Measurements from ENCODE around the gene FBXO3. TPM values are rescaled to one million over a fixed set of nuclear protein-coding genes. Genes with fewer than 3 reads are reported as not detected.

Gene FBXO3
- total RNA-seq, 1 donor from 2014 or later, result 29.7 TPM

DNA sequence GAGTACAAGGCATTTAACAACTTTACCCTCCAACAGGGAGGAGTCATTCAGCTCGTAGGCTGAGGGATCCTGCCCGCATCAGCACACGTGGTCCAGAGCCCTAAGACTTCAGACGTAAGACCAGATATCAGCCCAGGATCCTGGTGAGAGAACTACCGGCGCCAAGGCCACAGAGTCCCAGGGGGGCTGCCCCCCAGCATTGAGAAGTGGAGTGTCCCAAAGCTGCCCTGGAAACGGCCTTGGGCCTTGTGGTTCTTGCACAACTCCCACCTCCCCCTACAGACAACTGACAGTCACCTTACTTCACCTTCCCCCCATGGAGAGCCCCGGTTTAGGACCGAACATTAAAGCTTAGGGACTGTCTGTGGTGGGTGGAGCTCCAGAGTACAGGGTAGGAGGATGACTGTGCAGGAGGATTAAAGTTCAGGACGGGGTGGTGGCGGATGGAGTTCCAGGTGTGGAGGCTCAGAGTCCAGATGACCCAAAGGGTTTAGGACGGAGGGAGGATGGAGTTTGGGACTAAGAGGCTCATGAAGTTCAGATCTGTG is 74.7 kb downstream of the FBXO3 start:
- Histone ChIP-seq H3K9me3 (no peaks in the 10 kb centered on the region), H3K4me1 (peaks cover 36% of the 10 kb centered on the region), H3K4me3 (peak overlapping the region in 1 of 2 donors; percentile 51), H3K36me3 (no peaks in the 10 kb centered on the region), H3K27me3 (no peaks in the 10 kb centered on the region), H3K27ac (peak overlapping the region; percentile 75)
- TF ChIP-seq POLR2A (IDR thresholded peaks at IDR 0.05), result no peak
- TF ChIP-seq, protein P1, sequence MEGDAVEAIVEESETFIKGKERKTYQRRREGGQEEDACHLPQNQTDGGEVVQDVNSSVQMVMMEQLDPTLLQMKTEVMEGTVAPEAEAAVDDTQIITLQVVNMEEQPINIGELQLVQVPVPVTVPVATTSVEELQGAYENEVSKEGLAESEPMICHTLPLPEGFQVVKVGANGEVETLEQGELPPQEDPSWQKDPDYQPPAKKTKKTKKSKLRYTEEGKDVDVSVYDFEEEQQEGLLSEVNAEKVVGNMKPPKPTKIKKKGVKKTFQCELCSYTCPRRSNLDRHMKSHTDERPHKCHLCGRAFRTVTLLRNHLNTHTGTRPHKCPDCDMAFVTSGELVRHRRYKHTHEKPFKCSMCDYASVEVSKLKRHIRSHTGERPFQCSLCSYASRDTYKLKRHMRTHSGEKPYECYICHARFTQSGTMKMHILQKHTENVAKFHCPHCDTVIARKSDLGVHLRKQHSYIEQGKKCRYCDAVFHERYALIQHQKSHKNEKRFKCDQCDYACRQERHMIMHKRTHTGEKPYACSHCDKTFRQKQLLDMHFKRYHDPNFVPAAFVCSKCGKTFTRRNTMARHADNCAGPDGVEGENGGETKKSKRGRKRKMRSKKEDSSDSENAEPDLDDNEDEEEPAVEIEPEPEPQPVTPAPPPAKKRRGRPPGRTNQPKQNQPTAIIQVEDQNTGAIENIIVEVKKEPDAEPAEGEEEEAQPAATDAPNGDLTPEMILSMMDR (IDR thresholded peaks at IDR 0.05), result no peak
- TF ChIP-seq POLR2AphosphoS5 (IDR thresholded peaks at IDR 0.05; ENCODE audit: insufficient read depth in 1 of 2, low read depth in 1 of 2), result no peak
- intact Hi-C loops (cut with DNase I), result loop anchor here (1.0 to 10.0 kb wide), 3 partner anchors 38 to 442 kb away; partner anchors contain the start of genes CD59 and HIPK3
- DNase-seq (ENCODE audit: extremely low spot score in 2 of 2), result peak in 1 of 2 donors; percentile 76

DNA sequence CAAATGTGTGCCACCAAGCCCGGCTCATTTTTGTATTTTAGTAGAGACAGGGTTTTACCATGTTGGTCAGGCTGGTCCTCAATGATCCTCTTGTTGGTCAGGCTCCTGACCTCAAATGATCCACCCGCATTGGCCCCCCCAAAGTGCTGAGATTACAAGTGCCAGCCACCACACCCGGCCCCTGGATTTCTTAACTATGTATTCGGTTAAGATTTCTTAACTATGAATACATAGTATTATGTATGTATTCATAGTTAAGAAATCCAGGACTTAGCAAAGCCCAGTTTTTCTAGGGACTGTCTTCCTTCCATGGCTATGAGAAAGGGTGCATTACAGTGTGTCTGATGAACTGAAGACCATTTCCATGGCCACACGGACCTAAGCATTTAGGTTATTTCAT is 75.4 kb downstream of the FBXO3 start:
- H3K27me3 ChIP-seq, result no peaks in the 10 kb centered on the region
- no peak for DNase-seq (ENCODE audit: extremely low spot score in 2 of 2)
- intact Hi-C loops (cut with DNase I), result loop anchor here (1.0 kb wide), 1 partner anchor 442 kb away; the partner anchor contains the start of gene HIPK3
- no peak for TF ChIP-seq POLR2AphosphoS5 (IDR thresholded peaks at IDR 0.05; ENCODE audit: insufficient read depth in 1 of 2, low read depth in 1 of 2)
- TF ChIP-seq POLR2A (IDR thresholded peaks at IDR 0.05), result no peak
- TF ChIP-seq, protein P1 (IDR thresholded peaks at IDR 0.05), result no peak
- no peaks in the 10 kb centered on the region for H3K9me3 ChIP-seq
- no peaks in the 10 kb centered on the region for H3K36me3 ChIP-seq
- peaks cover 42% of the 10 kb centered on the region for H3K4me1 ChIP-seq
- no peak overlapping the region for H3K27ac ChIP-seq
- no peak overlapping the region for H3K4me3 ChIP-seq

DNA sequence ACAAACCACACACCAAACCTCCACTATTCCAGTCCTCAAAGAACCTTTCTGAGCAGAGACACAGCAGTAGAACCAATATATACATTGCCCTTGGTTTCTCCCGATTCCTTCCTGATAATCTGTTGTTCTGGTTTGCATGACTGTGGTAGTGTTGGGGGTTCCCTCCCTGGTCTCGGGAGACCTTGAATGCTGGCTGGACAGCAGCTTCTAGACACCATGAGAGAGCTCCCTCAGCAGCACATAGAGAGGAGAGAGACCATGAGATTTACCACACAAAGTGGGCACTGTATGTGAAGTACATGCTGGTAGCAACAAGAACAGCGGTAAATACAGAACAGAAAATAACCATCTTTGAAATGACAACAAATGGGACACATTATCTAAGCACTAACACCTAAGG is 76.3 kb downstream of the FBXO3 start:
- H3K4me3 ChIP-seq, result no peak overlapping the region
- no peak for DNase-seq (ENCODE audit: extremely low spot score in 2 of 2)
- no peaks in the 10 kb centered on the region for H3K36me3 ChIP-seq
- H3K27ac ChIP-seq, result no peak overlapping the region
- H3K9me3 ChIP-seq, result no peaks in the 10 kb centered on the region
- TF ChIP-seq POLR2AphosphoS5 (IDR thresholded peaks at IDR 0.05; ENCODE audit: insufficient read depth in 1 of 2, low read depth in 1 of 2), result no peak
- TF ChIP-seq POLR2A (IDR thresholded peaks at IDR 0.05), result no peak
- TF ChIP-seq, protein P1 (IDR thresholded peaks at IDR 0.05), result no peak
- H3K4me1 ChIP-seq, result peaks cover 49% of the 10 kb centered on the region
- intact Hi-C loops (cut with DNase I), result no loop called here
- no peaks in the 10 kb centered on the region for H3K27me3 ChIP-seq

DNA sequence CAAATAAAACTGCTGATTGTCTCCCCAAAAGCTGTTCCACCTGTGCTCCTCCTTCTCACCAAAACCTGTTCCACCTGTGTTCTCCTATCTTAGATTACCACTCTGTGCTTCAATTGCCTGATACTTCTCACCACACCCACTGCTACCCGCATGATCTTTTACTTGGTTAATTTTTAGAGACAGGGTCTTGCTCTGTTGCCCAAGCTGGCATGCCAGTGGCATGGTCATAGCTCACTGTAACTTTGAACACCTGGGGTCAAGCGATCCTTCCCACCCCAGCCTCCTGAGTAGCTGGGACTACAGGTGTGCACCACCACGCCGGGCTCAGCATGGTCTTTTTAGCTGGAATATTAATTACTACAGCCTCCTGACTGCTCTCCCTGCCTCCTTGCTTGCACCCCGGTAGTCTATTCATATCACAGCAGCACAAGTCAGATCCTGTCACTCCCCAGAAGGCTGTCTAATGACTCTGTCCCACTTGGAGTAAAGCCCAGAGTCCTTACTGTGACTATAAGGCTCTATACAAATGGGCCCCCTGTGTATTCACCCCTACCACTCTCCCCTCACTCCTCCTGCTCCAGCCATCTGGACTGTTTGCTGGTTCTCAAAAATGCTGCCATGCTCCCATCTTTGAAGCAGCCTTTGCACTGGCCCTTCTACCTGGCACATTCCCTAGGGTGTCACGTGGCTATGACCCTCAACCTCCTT is 77.2 kb downstream of the FBXO3 start:
- Histone ChIP-seq H3K27ac (no peak overlapping the region), H3K4me1 (peaks cover 50% of the 10 kb centered on the region)
- intact Hi-C loops (cut with DNase I), result no loop called here

More for the DNA sequence above, 77.2 kb downstream of the FBXO3 start:
- no peaks in the 10 kb centered on the region for H3K9me3 ChIP-seq
- peak in 1 of 2 donors; percentile 77 for DNase-seq (ENCODE audit: extremely low spot score in 2 of 2)
- no peaks in the 10 kb centered on the region for H3K36me3 ChIP-seq
- H3K4me3 ChIP-seq, result no peak overlapping the region
- H3K27me3 ChIP-seq, result no peaks in the 10 kb centered on the region
- TF ChIP-seq, protein P1 (IDR thresholded peaks at IDR 0.05), result no peak
- TF ChIP-seq POLR2AphosphoS5 (IDR thresholded peaks at IDR 0.05; ENCODE audit: insufficient read depth in 1 of 2, low read depth in 1 of 2), result no peak
- no peak for TF ChIP-seq POLR2A (IDR thresholded peaks at IDR 0.05)
